ENCODE results near the gene UGDH. TPM values are rescaled to one million over a fixed set of nuclear protein-coding genes. Genes with fewer than 3 reads are reported as not detected.

UGDH gene
- total RNA-seq, 1 experiment from 2014 or later, result 53.4 TPM

DNA sequence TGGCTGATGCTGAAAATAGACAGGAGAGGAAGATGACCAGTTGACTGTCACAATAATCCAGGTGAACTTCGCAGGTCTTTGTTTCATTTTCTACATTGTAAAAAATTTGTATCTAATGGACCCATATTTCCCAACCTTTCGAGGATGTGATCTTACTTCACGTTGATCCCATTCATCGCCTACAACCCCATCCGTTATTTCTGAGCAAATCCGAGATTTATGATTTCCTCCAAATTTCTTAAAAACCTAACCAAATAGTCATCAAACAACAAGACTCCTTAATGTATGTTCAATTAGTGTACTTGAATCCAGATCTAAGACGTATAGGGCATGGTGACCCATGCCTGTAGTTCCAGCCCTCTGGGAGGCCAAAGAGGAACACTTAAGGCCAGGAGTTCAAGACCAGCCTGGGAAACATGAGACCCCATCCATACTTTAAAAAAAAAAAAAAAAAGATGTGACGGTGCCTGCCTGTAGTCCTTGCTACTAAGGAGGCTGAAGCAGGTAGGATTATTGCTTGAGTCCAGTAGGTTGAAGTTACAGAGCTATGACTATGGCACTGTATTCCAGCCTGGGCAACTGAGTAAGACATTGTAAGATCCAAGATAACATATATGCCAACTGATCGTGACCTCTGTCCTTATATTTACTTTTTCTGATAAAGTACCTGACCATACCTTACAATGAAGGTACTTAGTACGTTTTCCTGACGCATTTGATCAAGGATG lies 74.2 kb downstream of the UGDH start:
- intact Hi-C loops (cut with micrococcal nuclease), result no loop called here
- Histone ChIP-seq H3K79me2 (ENCODE audit: low read length) (peaks cover 28% of the 10 kb centered on the region), H3K4me3 (ENCODE audit: low read length) (no peak overlapping the region), H3K4me2 (ENCODE audit: low read length) (no peak overlapping the region), H2AFZ (ENCODE audit: low read length) (no peak overlapping the region), H3K27me3 (ENCODE audit: low read length) (no peaks in the 10 kb centered on the region), H3K4me1 (ENCODE audit: insufficient read depth, low read length) (peaks cover 12% of the 10 kb centered on the region), H3F3A (ENCODE audit: low read length, unreplicated experiment) (peaks cover 22% of the 10 kb centered on the region), H3K9me2 (replicated peaks; ENCODE audit: low read length) (no peaks in the 10 kb centered on the region), H3K36me3 (ENCODE audit: low read depth, low read length) (peaks cover 59% of the 10 kb centered on the region), H4K20me1 (ENCODE audit: low read length) (peaks cover 56% of the 10 kb centered on the region), H3K27ac (ENCODE audit: low read length) (no peak overlapping the region), H3K9ac (ENCODE audit: low read length) (no peak overlapping the region), H3K9me3 (ENCODE audit: low read length) (no peaks in the 10 kb centered on the region)
- BruUV-seq (replicated peaks), result no TSS peak
- TF ChIP-seq EZH2phosphoT487 (IDR thresholded peaks at IDR 0.05; ENCODE audit: borderline replicate concordance, low read length) (no peak), EZH2 (IDR thresholded peaks at IDR 0.05; ENCODE audit: low read length, unreplicated experiment) (no peak)
- TF ChIP-seq, protein P1, sequence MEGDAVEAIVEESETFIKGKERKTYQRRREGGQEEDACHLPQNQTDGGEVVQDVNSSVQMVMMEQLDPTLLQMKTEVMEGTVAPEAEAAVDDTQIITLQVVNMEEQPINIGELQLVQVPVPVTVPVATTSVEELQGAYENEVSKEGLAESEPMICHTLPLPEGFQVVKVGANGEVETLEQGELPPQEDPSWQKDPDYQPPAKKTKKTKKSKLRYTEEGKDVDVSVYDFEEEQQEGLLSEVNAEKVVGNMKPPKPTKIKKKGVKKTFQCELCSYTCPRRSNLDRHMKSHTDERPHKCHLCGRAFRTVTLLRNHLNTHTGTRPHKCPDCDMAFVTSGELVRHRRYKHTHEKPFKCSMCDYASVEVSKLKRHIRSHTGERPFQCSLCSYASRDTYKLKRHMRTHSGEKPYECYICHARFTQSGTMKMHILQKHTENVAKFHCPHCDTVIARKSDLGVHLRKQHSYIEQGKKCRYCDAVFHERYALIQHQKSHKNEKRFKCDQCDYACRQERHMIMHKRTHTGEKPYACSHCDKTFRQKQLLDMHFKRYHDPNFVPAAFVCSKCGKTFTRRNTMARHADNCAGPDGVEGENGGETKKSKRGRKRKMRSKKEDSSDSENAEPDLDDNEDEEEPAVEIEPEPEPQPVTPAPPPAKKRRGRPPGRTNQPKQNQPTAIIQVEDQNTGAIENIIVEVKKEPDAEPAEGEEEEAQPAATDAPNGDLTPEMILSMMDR (conservative IDR thresholded peaks at IDR 0.05; ENCODE audit: low read depth, low read length), result no peak
- ChIA-PET POLR2A (ENCODE audit: unreplicated experiment) (no interaction called here), CTCF (no interaction called here)
- no peak for ATAC-seq
- DNase-seq, result no peak

DNA sequence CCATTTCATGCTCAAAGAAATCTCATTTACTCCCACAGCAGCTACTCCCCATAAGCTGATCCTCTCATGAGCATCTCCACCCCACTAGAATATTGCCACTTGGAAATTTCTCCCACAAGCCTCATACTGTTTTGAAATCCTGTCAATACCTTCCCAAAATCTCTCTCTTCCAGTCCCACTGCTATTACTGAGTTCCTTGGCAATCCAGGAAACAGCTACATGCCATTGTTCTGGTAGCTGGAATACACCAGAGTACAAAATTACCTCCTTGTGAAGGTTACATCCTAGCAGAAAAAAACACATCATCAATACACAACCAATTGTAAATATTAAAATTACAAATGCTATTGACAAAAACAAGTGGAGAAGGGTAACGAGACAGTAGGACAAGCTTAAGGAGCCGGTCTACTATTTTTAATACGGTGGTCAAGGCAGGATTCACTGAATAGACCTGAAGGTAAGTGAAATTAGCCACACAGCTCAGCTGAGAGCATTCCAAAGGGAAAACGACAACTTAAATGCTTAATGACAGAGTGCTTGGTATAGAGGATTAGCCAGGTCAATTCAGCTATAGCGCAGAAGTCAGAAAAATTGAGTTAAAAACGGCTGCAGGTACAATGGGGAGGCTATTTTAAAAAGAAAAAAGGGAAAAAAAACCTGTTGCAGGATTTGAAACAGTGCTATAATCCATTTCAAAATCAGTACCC lies 74.9 kb downstream of the UGDH start:
- H3K4me1 ChIP-seq (ENCODE audit: insufficient read depth, low read length), result peaks cover 10% of the 10 kb centered on the region
- TF ChIP-seq EZH2 (IDR thresholded peaks at IDR 0.05; ENCODE audit: low read length, unreplicated experiment), result no peak
- no peak for TF ChIP-seq EZH2phosphoT487 (IDR thresholded peaks at IDR 0.05; ENCODE audit: borderline replicate concordance, low read length)
- TF ChIP-seq, protein P1 (conservative IDR thresholded peaks at IDR 0.05; ENCODE audit: low read depth, low read length), result no peak
- no peak overlapping the region for H2AFZ ChIP-seq (ENCODE audit: low read length)
- POLR2A ChIA-PET (ENCODE audit: unreplicated experiment), result no interaction called here
- H3K79me2 ChIP-seq (ENCODE audit: low read length), result peaks cover 21% of the 10 kb centered on the region
- peaks cover 24% of the 10 kb centered on the region for H3F3A ChIP-seq (ENCODE audit: low read length, unreplicated experiment)
- ATAC-seq (no peak), DNase-seq (no peak)
- intact Hi-C loops (cut with micrococcal nuclease), result no loop called here
- CTCF ChIA-PET, result no interaction called here
- no peak overlapping the region for H3K9ac ChIP-seq (ENCODE audit: low read length)
- H3K4me2 ChIP-seq (ENCODE audit: low read length), result no peak overlapping the region
- H3K27me3 ChIP-seq (ENCODE audit: low read length), result no peaks in the 10 kb centered on the region
- H3K36me3 ChIP-seq (ENCODE audit: low read depth, low read length), result peaks cover 52% of the 10 kb centered on the region
- no peak overlapping the region for H3K27ac ChIP-seq (ENCODE audit: low read length)
- H3K9me2 ChIP-seq (replicated peaks; ENCODE audit: low read length), result no peaks in the 10 kb centered on the region
- H4K20me1 ChIP-seq (ENCODE audit: low read length), result peaks cover 49% of the 10 kb centered on the region
- H3K4me3 ChIP-seq (ENCODE audit: low read length), result no peak overlapping the region
- H3K9me3 ChIP-seq (ENCODE audit: low read length), result no peaks in the 10 kb centered on the region
- no TSS peak for BruUV-seq (replicated peaks)

Measured in PC-3 (cell line).